KMS-11 (cell line): ENCODE measurements around the gene BLOC1S1.

Source experiments
- H2AFZ ChIP-seq: fragments of 200-600 bp; sonication (generic); 2 replicates; pipeline ENCODE4 v1.6.1; 2016; ENCODE audit warnings: antibody characterized with exemption, mixed run types, low read depth
- H3K27ac ChIP-seq: fragments of 200-600 bp; sonication (generic); 2 replicates; pipeline ENCODE4 v1.6.1; 2016; ENCODE audit warnings: mild to moderate bottlenecking, mixed run types
- H3K27me3 ChIP-seq: fragments of 200-600 bp; sonication (generic); 2 replicates; pipeline ENCODE4 v1.6.1; 2017; ENCODE audit warnings: mild to moderate bottlenecking, low read depth, mixed run types, moderate library complexity; ENCODE audit not compliant: insufficient read depth
- H3K36me3 ChIP-seq: fragments of 200-600 bp; sonication (generic); 2 replicates; pipeline ENCODE4 v1.6.1; 2017; ENCODE audit warnings: mild to moderate bottlenecking, mixed run types; ENCODE audit not compliant: insufficient read depth
- H3K4me1 ChIP-seq: fragments of 200-600 bp; sonication (generic); 2 replicates; pipeline ENCODE4 v1.6.1; 2016; ENCODE audit warnings: mild to moderate bottlenecking, low read depth, mixed run types; ENCODE audit not compliant: poor library complexity, severe bottlenecking
- H3K4me2 ChIP-seq: fragments of 200-600 bp; sonication (generic); 2 replicates; pipeline ENCODE4 v1.7.0; 2016; ENCODE audit warnings: mild to moderate bottlenecking, mixed run types
- H3K4me3 ChIP-seq: fragments of 200-600 bp; sonication (generic); IDR thresholded peaks from 2 replicates; pipeline ENCODE4 v1.6.1; 2017; ENCODE audit warnings: low read depth, low read length, mixed read lengths; ENCODE audit not compliant: insufficient read depth
- H3K79me2 ChIP-seq: fragments of 200-600 bp; sonication (generic); 2 replicates; pipeline ENCODE4 v1.6.1; 2016; ENCODE audit warnings: low read depth, mixed run types; ENCODE audit not compliant: insufficient read depth
- H3K9ac ChIP-seq: fragments of 200-600 bp; sonication (generic); 2 replicates; pipeline ENCODE4 v1.6.1; 2016; ENCODE audit warnings: mild to moderate bottlenecking, mixed run types
- H4K20me1 ChIP-seq: fragments of 200-600 bp; sonication (generic); 2 replicates; pipeline ENCODE4 v1.6.1; 2016; ENCODE audit warnings: mild to moderate bottlenecking, mixed run types; ENCODE audit not compliant: insufficient read depth
- CTCF ChIP-seq: fragments of 200-600 bp; sonication (generic); conservative IDR thresholded peaks from 2 replicates; pipeline ENCODE4 v1.6.1; 2017; ENCODE audit warnings: low read depth, mild to moderate bottlenecking, antibody characterized with exemption, low read length, moderate library complexity, mixed read lengths

Gene BLOC1S1

GRCh38 chr12:55673638-55674037 is 42.2 kb upstream of the BLOC1S1 start:
- Histone ChIP-seq H3K27me3 (no peaks in the 10 kb centered on the region), H3K36me3 (no peaks in the 10 kb centered on the region), H4K20me1 (no peaks in the 10 kb centered on the region), H3K4me2 (no peak overlapping the region), H3K27ac (no peak overlapping the region), H3K9ac (no peak overlapping the region), H2AFZ (no peak overlapping the region), H3K4me3 (no peak overlapping the region), H3K4me1 (no peaks in the 10 kb centered on the region), H3K79me2 (no peaks in the 10 kb centered on the region)
- no peak for TF ChIP-seq CTCF

- H3K79me2 ChIP-seq = no peaks in the 10 kb centered on the region
- no peaks in the 10 kb centered on the region for H3K4me1 ChIP-seq
- no peak overlapping the region for H3K9ac ChIP-seq
- no peak overlapping the region for H2AFZ ChIP-seq
- H3K27ac ChIP-seq = no peak overlapping the region
- H3K4me2 ChIP-seq = no peak overlapping the region
- TF ChIP-seq CTCF = no peak
- H3K27me3 ChIP-seq = no peaks in the 10 kb centered on the region
- no peaks in the 10 kb centered on the region for H4K20me1 ChIP-seq
- no peaks in the 10 kb centered on the region for H3K36me3 ChIP-seq
- no peak overlapping the region for H3K4me3 ChIP-seq
These were observed 40.2 kb upstream of the BLOC1S1 start for GRCh38 chr12:55675666-55676065.

- H3K4me2 ChIP-seq = no peak overlapping the region
- no peaks in the 10 kb centered on the region for H3K27me3 ChIP-seq
- no peaks in the 10 kb centered on the region for H4K20me1 ChIP-seq
- no peaks in the 10 kb centered on the region for H3K79me2 ChIP-seq
- H3K4me3 ChIP-seq = no peak overlapping the region
- no peaks in the 10 kb centered on the region for H3K36me3 ChIP-seq
- no peaks in the 10 kb centered on the region for H3K4me1 ChIP-seq
- no peak overlapping the region for H2AFZ ChIP-seq
- TF ChIP-seq CTCF = no peak
- no peak overlapping the region for H3K9ac ChIP-seq
- H3K27ac ChIP-seq = no peak overlapping the region
These were observed 39.1 kb upstream of the BLOC1S1 start for GRCh38 chr12:55676707-55677106.

- Histone ChIP-seq H3K4me1 (no peaks in the 10 kb centered on the region), H3K79me2 (no peaks in the 10 kb centered on the region), H3K4me3 (no peak overlapping the region), H3K27ac (no peak overlapping the region), H3K36me3 (no peaks in the 10 kb centered on the region), H2AFZ (no peak overlapping the region), H3K9ac (no peak overlapping the region), H4K20me1 (no peaks in the 10 kb centered on the region), H3K4me2 (no peak overlapping the region), H3K27me3 (no peaks in the 10 kb centered on the region; the same call in 1 of the 2 replicates)
- TF ChIP-seq CTCF = no peak
These were observed 36.2 kb upstream of the BLOC1S1 start for GRCh38 chr12:55679691-55680090.
